HG03460 (cell line): Measurements from ENCODE around the gene SNRPN.
A peak's percentile ranks its signal among the peaks of the same experiment; 100 is the strongest.
"Not testable (repeated sequence)": the region's sequence is repeated elsewhere in the genome, so short reads cannot be mapped to it uniquely, and the experiment has no call there.

Experiments
- ATAC-seq: cut with Tn5 transposase; IDR thresholded peaks from one replicate; pipeline ENCODE4 v1.9.1; 2021; ENCODE audit not compliant: unreplicated experiment

Gene SNRPN

GRCh38 chr15:24954783-24955530 is at the start of gene SNRPN, which contains the start of gene SNURF:
Gene SNRPN (plus strand): TSS chr15:24954987. CDS start chr15:24974454, 19,467 bp downstream.
Gene SNURF (plus strand): TSS chr15:24954987. CDS start chr15:24955049, 62 bp downstream.
- ATAC-seq: peak; percentile 49

GRCh38 chr15:24916305-24917009 is 38.3 kb upstream of the SNRPN start:
- no peak for ATAC-seq

- no peak for ATAC-seq
Observed at GRCh38 chr15:24917431-24917830, 37.4 kb upstream of the SNRPN start.

- ATAC-seq: no peak
Observed at GRCh38 chr15:24919446-24919845, 35.3 kb upstream of the SNRPN start.

- ATAC-seq: not testable (repeated sequence)
Observed at GRCh38 chr15:24922781-24923180, 32.0 kb upstream of the SNRPN start.

GRCh38 chr15:24924153-24924552 is 30.6 kb upstream of the SNRPN start:
- ATAC-seq: no peak

- ATAC-seq: no peak
Observed at GRCh38 chr15:24924621-24925020, 30.2 kb upstream of the SNRPN start.

- not testable (repeated sequence) for ATAC-seq
Observed at GRCh38 chr15:24931874-24932732, 22.7 kb upstream of the SNRPN start.

- no peak for ATAC-seq
Observed at GRCh38 chr15:24933716-24934115, 21.1 kb upstream of the SNRPN start.

GRCh38 chr15:24938224-24938623 is 16.6 kb upstream of the SNRPN start:
- ATAC-seq: not testable (repeated sequence)

GRCh38 chr15:24940236-24940635 is 14.6 kb upstream of the SNRPN start:
- no peak for ATAC-seq

GRCh38 chr15:24943361-24943760 is 11.4 kb upstream of the SNRPN start:
- no peak for ATAC-seq

GRCh38 chr15:24944954-24945353 is 9.8 kb upstream of the SNRPN start:
- ATAC-seq: no peak

GRCh38 chr15:24945711-24946110 is 9.1 kb upstream of the SNRPN start:
- no peak for ATAC-seq

- no peak for ATAC-seq
Observed at GRCh38 chr15:24948495-24948894, 6.3 kb upstream of the SNRPN start.

- ATAC-seq: no peak
Observed at GRCh38 chr15:24955531-24955921, 739 bp downstream of the SNRPN start.

GRCh38 chr15:24956111-24956838 is 1.5 kb downstream of the SNRPN start:
- peak; percentile 76 for ATAC-seq

GRCh38 chr15:24957691-24958090 is 2.9 kb downstream of the SNRPN start:
- ATAC-seq: no peak

GRCh38 chr15:24961967-24962366 is 7.2 kb downstream of the SNRPN start:
- ATAC-seq: no peak

- ATAC-seq: no peak
Observed at GRCh38 chr15:24962880-24963279, 8.1 kb downstream of the SNRPN start.
